ENCODE results near the gene PKIG. TPM values are rescaled to one million over a fixed set of nuclear protein-coding genes. Genes with fewer than 3 reads are reported as not detected.

The PKIG gene
- total and polyA plus RNA-seq, 2 donors (not counting 3 experiments of a cell fraction or from before 2014, with no cell fraction given) = 135 to 167 TPM

- Histone ChIP-seq H3K27ac (ENCODE audit: insufficient read depth, low read depth, low read length) (no peak overlapping the region), H2AFZ (ENCODE audit: low read depth, low read length) (no peak overlapping the region), H3K9me1 (replicated peaks; ENCODE audit: control insufficient read depth, extremely low read depth, insufficient read depth, low read length) (no peaks in the 10 kb centered on the region), H3K79me2 (ENCODE audit: control insufficient read depth, insufficient read depth, low read length) (peaks cover 78% of the 10 kb centered on the region), H3K36me3 (ENCODE audit: control insufficient read depth in 2 of 2, extremely low read depth in 1 of 2, insufficient read depth in 2 of 2, low read length in 2 of 2) (peaks cover 2 to 5% of the 10 kb centered on the region in 2 experiments), H3K27me3 (ENCODE audit: control insufficient read depth in 2 of 2, insufficient read depth in 2 of 2, low read length in 2 of 2) (no peaks in the 10 kb centered on the region), H3K4me3 (replicated peaks in 1 of 3; ENCODE audit: insufficient read depth in 1 of 3, low read depth in 1 of 3, low read length in 3 of 3) (no peak overlapping the region), H4K20me1 (replicated peaks; ENCODE audit: control insufficient read depth, extremely low read depth, insufficient read depth, low read length) (no peaks in the 10 kb centered on the region), H3K9ac (replicated peaks; ENCODE audit: extremely low read depth, insufficient read depth, low read length) (no peak overlapping the region), H3K9me3 (replicated peaks; ENCODE audit: control insufficient read depth, insufficient read depth, low read length) (no peaks in the 10 kb centered on the region), H3K4me2 (ENCODE audit: insufficient read depth, low read length) (no peak overlapping the region), H3K4me1 (ENCODE audit: control insufficient read depth, extremely low read depth, insufficient read depth, low read length) (peaks cover 63% of the 10 kb centered on the region)
- FAIRE-seq (no peak), DNase-seq (ENCODE audit: low read depth, low spot score) (no peak)
- TF ChIP-seq GATA2 (IDR thresholded peaks at IDR 0.05; ENCODE audit: insufficient read depth, insufficient read length, low read depth, low read length) (no peak), FOS (IDR thresholded peaks at IDR 0.05; ENCODE audit: borderline replicate concordance, insufficient read depth, low read length) (no peak), JUN (IDR thresholded peaks at IDR 0.05; ENCODE audit: borderline replicate concordance, insufficient read depth, insufficient read length, low read depth) (no peak), EZH2 (IDR thresholded peaks at IDR 0.05; ENCODE audit: borderline replicate concordance, low read depth, low read length, severe bottlenecking) (no peak), CTCF (IDR thresholded peaks at IDR 0.05; ENCODE audit: extremely low read depth in 1 of 2, insufficient read depth in 1 of 2, low read depth in 1 of 2, low read length in 2 of 2) (no peak), POLR2A (IDR thresholded peaks at IDR 0.05; ENCODE audit: low read depth, low read length) (no peak), POLR2AphosphoS5 (IDR thresholded peaks at IDR 0.05; ENCODE audit: insufficient read depth, low read depth, low read length) (no peak), MYC (IDR thresholded peaks at IDR 0.05; ENCODE audit: low read depth, low read length) (no peak), MAX (IDR thresholded peaks at IDR 0.05; ENCODE audit: insufficient read depth, insufficient read length) (no peak)
- no TSS peak for BruUV-seq (replicated peaks)
- POLR2A ChIA-PET = no interaction called here
- CTCF ChIA-PET = interaction anchor here (0.9 to 1.2 kb wide), 2 partner anchors 27 to 79 kb away, joined by 3 to 4 read pairs; partner anchors contain the start of gene SERINC3
- intact Hi-C loops (cut with micrococcal nuclease) (no loop called here), dilution Hi-C loops (cut with MboI; ENCODE audit: extremely low pct_ligation_motif_present, low sequenced_read_pairs) (no loop called here)
These were observed 17.9 kb downstream of the PKIG start for GRCh38 chr20:44600301-44600700.
